GM12873 (cell line): ENCODE results near the gene MAP1B.

ENCODE experiments used
- CTCF ChIP-seq: IDR thresholded peaks from 2 replicates; pipeline ENCODE4 v1.5.1; 2012; ENCODE audit warnings: low read depth, mild to moderate bottlenecking, moderate library complexity, low read length, control low read depth; ENCODE audit not compliant: insufficient read depth; ENCODE audit errors: missing control alignments

The MAP1B gene

DNA sequence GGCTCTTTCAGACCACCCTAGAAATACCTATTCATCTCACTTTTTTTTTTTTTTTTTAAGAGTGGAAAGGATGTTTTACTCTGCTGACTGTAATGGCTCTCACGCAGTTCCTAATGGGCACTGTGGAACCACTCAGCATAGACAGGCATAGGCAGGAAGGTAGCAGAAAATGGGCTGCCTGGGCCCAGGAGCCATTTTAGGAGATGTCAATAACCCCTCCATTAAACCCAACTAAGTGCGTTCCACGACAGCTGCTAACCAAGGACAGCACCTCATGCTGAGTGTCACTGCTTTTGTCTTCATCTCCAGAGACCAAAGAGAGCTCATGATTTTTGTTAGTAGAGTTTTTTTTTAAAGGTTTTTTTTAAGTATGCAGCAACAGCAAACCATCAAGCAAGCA, 15.3 kb downstream of the MAP1B start:
- no peak for TF ChIP-seq CTCF

DNA sequence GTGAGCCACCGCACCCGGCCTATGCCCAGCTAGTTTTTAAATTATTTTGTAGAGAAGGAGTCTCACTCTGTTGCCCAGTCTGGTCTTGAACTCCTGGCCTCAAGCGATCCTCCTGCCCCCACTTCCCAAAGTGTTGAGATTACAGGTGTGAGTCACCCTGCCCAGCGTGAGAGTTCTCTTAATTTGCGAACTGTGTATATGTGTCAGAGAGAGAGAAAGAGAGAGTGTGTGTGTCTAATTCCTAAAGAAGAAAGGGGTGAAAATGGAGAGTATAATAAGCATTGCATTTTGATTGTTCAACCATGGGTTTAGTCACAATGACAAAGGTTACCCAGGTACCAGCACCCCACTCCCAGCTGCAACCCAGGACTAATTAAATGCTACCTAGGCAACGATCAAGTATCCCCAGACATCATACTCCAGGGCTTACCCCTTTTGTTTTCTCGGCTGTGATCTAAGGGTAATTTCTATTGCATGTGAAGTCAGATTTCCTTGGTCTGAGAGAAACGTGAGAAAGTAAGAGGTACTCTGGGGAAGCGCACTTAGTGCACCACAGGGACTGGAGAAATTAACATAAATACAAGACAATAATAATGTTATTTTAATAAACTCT, 16.6 kb downstream of the MAP1B start:
- no peak for TF ChIP-seq CTCF

DNA sequence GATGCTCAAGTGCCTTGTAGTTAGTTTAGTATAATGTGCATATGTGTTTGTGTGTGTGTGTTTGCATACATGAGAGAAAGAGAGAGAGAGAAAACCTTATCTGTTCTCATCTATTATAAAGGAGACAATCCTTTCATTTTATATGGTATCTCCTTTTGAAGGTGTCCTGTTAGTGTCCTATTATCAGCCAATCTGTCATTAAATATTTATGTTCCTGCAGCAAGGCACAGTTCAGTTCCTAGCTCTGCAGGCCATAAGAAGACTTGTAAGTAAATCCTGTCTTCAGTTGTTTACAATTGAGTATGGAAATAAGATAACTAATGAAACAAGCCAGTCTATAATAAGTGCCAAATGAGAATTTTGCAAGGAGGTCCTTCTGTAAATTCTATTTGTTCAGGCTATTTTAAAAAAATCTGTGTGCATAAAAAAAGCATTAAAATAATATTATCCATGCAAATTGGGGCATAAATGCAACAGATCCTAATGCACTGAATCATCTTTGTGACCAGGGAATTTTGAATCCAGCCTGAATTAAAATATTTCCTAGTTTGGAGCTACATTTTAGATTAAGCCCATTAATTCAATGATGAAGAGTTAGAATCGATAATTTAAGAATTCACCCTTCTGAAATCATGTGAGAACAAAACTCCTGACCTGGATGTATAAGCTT, 18.1 kb downstream of the MAP1B start:
- TF ChIP-seq CTCF: no peak

- no peak for TF ChIP-seq CTCF
Measured at GRCh38 chr5:72125941-72126620, 18.8 kb downstream of the MAP1B start.

DNA sequence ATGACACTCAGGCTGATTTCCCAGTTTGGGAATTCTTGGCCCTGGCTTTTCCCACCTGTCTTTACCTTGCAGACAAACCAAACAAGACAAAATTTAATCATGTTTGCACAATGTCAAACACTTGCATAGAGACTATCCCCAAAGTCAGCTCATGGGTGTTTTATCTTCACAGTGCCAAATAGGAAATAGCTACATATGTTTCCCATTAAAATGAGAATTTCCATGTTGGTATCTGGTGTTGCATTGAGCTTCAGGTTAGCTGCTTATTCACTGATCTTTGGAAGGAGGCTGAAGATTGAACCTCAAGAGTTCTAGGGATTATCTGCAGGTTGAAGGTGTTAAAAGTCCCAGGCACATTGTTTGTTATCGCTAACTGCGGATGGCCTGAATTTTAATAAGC, 19.5 kb downstream of the MAP1B start:
- no peak for TF ChIP-seq CTCF

DNA sequence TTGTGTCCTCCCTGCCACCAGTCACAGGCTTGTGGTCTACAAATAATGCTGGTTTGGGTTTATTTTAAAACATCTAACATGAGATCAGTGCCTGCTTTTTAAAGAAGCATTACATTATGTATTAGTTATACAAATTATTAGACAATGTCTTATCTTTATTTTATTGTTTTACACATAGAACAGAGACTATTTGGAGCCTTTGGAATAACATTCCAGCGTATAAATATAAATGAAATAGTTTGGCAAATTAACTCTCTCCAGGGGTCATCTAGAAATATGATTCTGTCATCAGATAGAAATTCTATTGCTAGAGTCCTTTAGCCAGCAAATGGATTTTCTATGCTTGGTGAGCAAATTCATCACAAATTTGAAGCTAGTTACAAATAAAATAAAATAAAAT, 22.4 kb downstream of the MAP1B start:
- no peak for TF ChIP-seq CTCF

- TF ChIP-seq CTCF: no peak
Measured at GRCh38 chr5:72130351-72130761, 23.1 kb downstream of the MAP1B start.
